A549 treated with GW870086 at 1 μM for 4 hours (cell line): ENCODE data around the gene SPG7. TPM values are rescaled to one million over a fixed set of nuclear protein-coding genes. Genes with fewer than 3 reads are reported as not detected.

Experiments
- total RNA-seq: library from RNA; stranded (reverse); fragments of 200-300 nt; extraction: Qiagen RNA extraction; gene quantifications from 5 replicates; pipeline ENCODE4 v1.2.3, GENCODE V29; 2022; ENCODE audit warnings: low read depth

SPG7 gene
- 98.9 to 113 TPM (median 104 TPM) in 5 replicates for total RNA-seq

DNA sequence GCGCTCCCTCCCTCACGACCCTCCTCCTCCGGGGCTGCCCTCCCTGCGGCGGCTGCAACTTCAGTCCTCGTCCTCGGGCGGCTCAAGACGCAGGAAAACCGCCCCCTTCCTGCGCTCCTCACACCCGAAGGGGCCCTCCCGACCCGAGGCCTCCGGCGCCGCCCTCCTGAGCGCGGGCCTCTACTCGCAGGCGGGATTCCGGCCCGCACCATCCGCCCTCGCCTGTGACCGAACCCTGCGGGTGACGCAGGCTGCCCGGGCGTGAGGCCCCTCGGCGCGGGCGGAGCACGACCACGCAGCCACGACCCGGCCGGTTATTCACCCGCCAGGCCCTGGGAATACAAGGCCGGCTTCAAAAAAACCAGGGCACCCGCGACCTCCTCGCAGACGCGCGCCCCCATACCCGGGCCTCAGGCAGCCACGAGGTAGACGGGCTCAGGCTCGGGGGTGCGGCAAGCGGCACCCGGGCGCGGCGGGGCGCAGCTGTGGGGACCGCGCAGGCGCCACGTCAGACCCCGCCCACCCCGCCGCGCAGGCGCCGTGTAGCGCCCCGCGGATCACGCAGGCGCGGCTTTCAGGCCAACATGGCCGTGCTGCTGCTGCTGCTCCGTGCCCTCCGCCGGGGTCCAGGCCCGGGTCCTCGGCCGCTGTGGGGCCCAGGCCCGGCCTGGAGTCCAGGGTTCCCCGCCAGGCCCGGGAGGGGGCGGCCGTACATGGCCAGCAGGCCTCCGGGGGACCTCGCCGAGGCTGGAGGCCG is at the start of gene SPG7:
TSS of gene SPG7 (plus strand) at position 570 of the 757 bp plus-strand sequence. CDS start at position 585, 15 bp downstream.

GRCh38 chr16:89490439-89491237 is 17.6 kb upstream of the SPG7 start, which contains the start of gene ANKRD11:
ANKRD11 (minus strand) TSS chr16:89490561; CDS start chr16:89317019, 173,542 bp downstream.

DNA sequence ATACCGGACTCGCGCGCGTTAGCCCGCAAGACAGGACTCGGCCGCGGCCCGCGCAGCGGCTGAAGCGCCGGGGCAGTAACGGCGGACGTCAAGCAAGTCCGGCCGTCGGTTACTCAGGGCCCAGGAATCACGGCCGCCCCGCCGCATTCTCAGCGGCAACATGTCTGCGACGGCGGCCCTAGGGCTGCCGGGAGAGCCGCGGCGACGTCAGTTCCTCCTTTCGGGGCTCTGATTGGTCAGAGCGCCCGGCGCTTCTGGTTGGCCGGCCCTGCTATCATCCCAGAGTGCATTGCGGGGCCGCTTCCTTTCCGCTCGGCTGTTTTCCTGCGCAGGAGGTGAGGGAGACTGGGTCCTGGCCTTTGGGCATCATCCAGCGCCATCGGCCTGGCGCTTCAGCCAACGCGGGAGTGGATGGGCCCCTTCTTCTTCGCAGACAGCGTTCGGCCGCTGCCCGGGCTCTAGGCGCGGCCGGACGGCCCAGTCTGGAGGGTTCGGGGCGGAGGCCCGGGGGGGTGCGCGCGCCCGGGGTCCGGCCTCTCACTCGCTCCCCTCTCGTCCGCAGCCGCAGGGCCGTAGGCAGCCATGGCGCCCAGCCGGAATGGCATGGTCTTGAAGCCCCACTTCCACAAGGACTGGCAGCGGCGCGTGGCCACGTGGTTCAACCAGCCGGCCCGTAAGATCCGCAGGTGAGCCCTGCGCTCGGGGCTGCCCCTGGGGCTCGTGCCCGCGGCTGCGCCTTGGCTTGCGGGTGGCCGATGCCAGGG is 52.4 kb downstream of the SPG7 start, which contains the start of gene RPL13:
TSS of gene RPL13 (plus strand) at position 305 of the 764 bp plus-strand sequence. CDS start at position 583, 278 bp downstream.

DNA sequence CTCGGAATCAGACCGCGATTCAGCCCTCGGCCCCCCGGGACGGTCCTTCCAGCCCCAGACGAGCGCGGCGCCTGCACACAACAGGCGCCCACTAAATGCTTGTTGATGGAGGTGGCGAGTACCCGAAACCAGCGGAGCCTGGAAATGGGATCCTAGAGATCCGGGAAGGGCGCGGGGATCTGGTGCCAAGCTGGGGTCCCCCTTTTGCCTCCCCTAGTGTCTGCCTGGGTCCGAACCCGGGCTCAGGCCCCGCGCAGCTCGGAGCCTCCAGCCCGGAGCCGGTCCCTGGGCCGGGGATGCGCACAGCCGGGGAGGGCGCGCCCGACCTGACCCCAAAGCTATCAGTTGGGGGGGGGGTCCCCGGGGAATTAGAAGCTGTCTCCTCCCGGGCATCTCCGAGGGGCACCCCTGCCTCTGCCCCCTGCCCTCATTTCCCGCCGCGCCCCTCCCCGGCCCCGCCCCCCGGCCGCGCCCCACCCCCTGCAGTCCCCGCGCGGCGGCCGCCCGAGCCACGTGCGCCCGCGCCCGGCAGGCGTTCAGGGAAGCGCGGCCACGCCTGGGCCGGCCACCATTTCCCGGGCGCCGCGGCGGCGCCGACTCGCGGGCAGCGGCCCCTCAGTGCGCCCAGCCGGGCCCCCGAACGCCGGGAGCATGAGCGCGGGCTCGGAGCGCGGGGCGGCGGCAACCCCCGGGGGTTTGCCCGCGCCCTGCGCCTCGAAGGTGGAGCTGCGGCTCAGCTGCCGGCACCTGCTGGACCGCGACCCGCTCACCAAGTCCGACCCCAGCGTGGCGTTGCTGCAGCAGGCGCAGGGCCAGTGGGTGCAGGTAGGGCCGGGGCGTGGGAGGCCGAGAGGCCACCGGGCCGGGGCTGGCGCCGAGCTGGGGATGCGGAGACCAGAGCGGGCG is 67.3 kb downstream of the SPG7 start, which contains the start of gene CPNE7:
TSS of gene CPNE7 (plus strand) at position 512 of the 906 bp plus-strand sequence. CDS start at position 652, 140 bp downstream.

Other genes with a start within 250 kb of the SPG7 start
- gene ANKRD11, start 17.8 kb upstream of the SPG7 start, total RNA-seq, result 91.8 to 122 TPM (median 119 TPM) in 5 replicates
- gene RPL13, start 52.3 kb downstream of the SPG7 start, total RNA-seq, result 3,635 to 4,439 TPM (median 4,294 TPM) in 5 replicates
- 58.4 to 79.5 TPM (median 75.2 TPM) in 5 replicates for gene CPNE7, start 67.4 kb downstream of the SPG7 start, total RNA-seq
- gene DPEP1, start 105.2 kb downstream of the SPG7 start, total RNA-seq, result 0.87 to 2.3 TPM (median 1.2 TPM) in 5 replicates
- 93.1 to 112 TPM (median 95.7 TPM) in 5 replicates for gene CHMP1A, start 149.3 kb downstream of the SPG7 start, total RNA-seq
- gene SPATA33, start 149.4 kb downstream of the SPG7 start, total RNA-seq, result 14.4 to 18.4 TPM (median 17.0 TPM) in 5 replicates
- gene CDK10, start 178.3 kb downstream of the SPG7 start, total RNA-seq, result 37.1 to 79.5 TPM (median 45.3 TPM) in 5 replicates
- 9.7 to 12.5 TPM (median 11.6 TPM) in 5 replicates for gene SPATA2L, start 193.3 kb downstream of the SPG7 start, total RNA-seq
- 4.0 to 5.2 TPM (median 4.8 TPM) in 5 replicates for gene VPS9D1, start 212.5 kb downstream of the SPG7 start, total RNA-seq
- 17.4 to 22.3 TPM (median 19.0 TPM) in 5 replicates for gene ZNF276, start 213.1 kb downstream of the SPG7 start, total RNA-seq